Adrenal gland (tissue), 12 donors: Measurements from ENCODE around the gene OSBPL2. TPM values are rescaled to one million over a fixed set of nuclear protein-coding genes. Genes with fewer than 3 reads are reported as not detected.

Experiments used
- DNase-seq, 7 donors: peaks; one replicate each; pipeline ENCODE4 v3.0.0-alpha.2; 2019 to 2020
- H3K27ac ChIP-seq, 5 donors: fragments of 200-600 bp; sonication (generic) in 4 of 5; 1 replicate in 3 of 5; 2 replicates in 2 of 5; pipeline versions ENCODE4 v1.5.1 to v1.8.0; 2016 to 2020; ENCODE audit warnings: mild to moderate bottlenecking in 1 of 5
- H3K27me3 ChIP-seq: fragments of 200-600 bp; 2 replicates; pipeline ENCODE4 v1.8.0; 2021
- H3K36me3 ChIP-seq, 2 donors: fragments of 200-600 bp; replicated peaks in 1 of 2; 1 replicate in 1 of 2; 2 replicates in 1 of 2; pipeline versions ENCODE4 v1.5.1 to v1.8.0; 2018 to 2022
- H3K4me1 ChIP-seq, 2 donors: fragments of 200-600 bp; replicated peaks in 1 of 2; 1 replicate in 1 of 2; 2 replicates in 1 of 2; pipeline versions ENCODE4 v1.5.1 to v1.8.0; 2018 to 2021
- H3K4me3 ChIP-seq, 4 donors: fragments of 200-600 bp; sonication (generic) in 3 of 4; one replicate each; pipeline ENCODE4 v1.5.1; 2016 to 2018
- H3K9me3 ChIP-seq, 3 donors: fragments of 200-600 bp; sonication (generic) in 1 of 3; replicated peaks in 1 of 3; 1 replicate in 2 of 3; 2 replicates in 1 of 3; pipeline versions ENCODE4 v1.5.1 to v1.8.0; 2016 to 2021
- CTCF ChIP-seq, 6 experiments: fragments of 450-650 bp in 4 of 6; fragments of 200-600 bp in 2 of 6; sonication (generic) in 1 of 6; IDR thresholded peaks; 1 replicate in 5 of 6; 2 replicates in 1 of 6; pipeline versions ENCODE4 v1.5.1 to v1.8.0; 2016 to 2021; ENCODE audit warnings: antibody characterized with exemption in 6 of 6, mild to moderate bottlenecking in 2 of 6, moderate library complexity in 1 of 6
- POLR2A ChIP-seq, 2 donors: fragments of 450-650 bp; IDR thresholded peaks; one replicate each; pipeline ENCODE4 v1.6.1; 2017; ENCODE audit warnings: antibody characterized with exemption in 2 of 2, mild to moderate bottlenecking in 2 of 2, moderate library complexity in 1 of 2
- WGBS, 4 donors: extraction: QIAGEN DNeasy Blood & Tissue Kit in 2 of 4; methylation state at CpG; one replicate each; pipeline versions ENCODE4 v1.1.5 to v1.1.7; 2013 to 2017; 5-methylcytosine and 5-hydroxymethylcytosine counted together
- intact Hi-C, 2 donors: fragments of 100-400 bp; cut with DNase I; formaldehyde crosslinking; loops; one replicate each; pipeline versions ENCODE4 v1.14.1 to v1.15.0; 2022 to 2023
- polyA plus RNA-seq, 3 donors: library from polyadenylated mRNA; stranded (reverse); fragments of 200-250 nt in 2 of 3; fragments of 350-450 nt in 1 of 3; fragmentation: Illumina TruSeq in 1 of 3; extraction: RNeasy Lipid Tissue Mini Kit (QIAGEN cat#74804) in 1 of 3; gene quantifications; one replicate each; pipeline ENCODE4 v1.2.3, GENCODE V29; 2013 to 2014
- total RNA-seq, 9 donors: library from RNA; depleted of rRNA in 4 of 9; stranded (reverse); fragments of >200 nt in 4 of 9; fragments of 120-200 nt in 1 of 9; fragmentation: NEBNext Ultra II Directional in 1 of 9; extraction: Animal tissue kit (Norgen Biotek cat#: 25700) in 1 of 9; gene quantifications; one replicate each; pipeline versions ENCODE4 v1.1.0 to v1.2.4, GENCODE V29; 2013 to 2023
- donor health status: healthy with polysubstance abuse.
- donor health status: Bipolar disorder and iron deficiency.
- donor health status: DM: yes; HTN: yes; CAD: no.
- donor health status: DM: no; HTN: no; CAD: no.
- donor health status: DM: no; HTN: no; CAD: no.
- donor health status: DM: yes; HTN: yes; CAD: no.

Gene OSBPL2
- total and polyA plus RNA-seq, 12 donors = 13.8 to 96.7 (median 37.4) TPM

- no peak overlapping the region for H3K4me3 ChIP-seq
- H3K27me3 ChIP-seq = no peaks in the 10 kb centered on the region
- H3K9me3 ChIP-seq = no peaks in the 10 kb centered on the region
- peaks cover 0 to 36% of the 10 kb centered on the region in 2 donors for H3K36me3 ChIP-seq
- peak overlapping the region in 1 of 5 donors; percentile 30 for H3K27ac ChIP-seq
- TF ChIP-seq POLR2A (IDR thresholded peaks at IDR 0.05) = no peak
- TF ChIP-seq CTCF (IDR thresholded peaks at IDR 0.05) = no peak
- H3K4me1 ChIP-seq = peaks cover 0 to 14% of the 10 kb centered on the region in 2 donors
- intact Hi-C loops = no loop called here
- DNase-seq = no peak
- WGBS, 4 donors = 74 to 79% (median 75%) methylated on average over 12 to 14 of the region's 14 CpGs
These were observed 31.1 kb downstream of the OSBPL2 start for GRCh38 chr20:62269378-62269777.

- WGBS, 4 donors = 43 to 74% (median 47%) methylated on average over 1 to 17 of the region's 17 CpGs
- DNase-seq = peak; percentile 52 to 87 (median 81)
- H3K36me3 ChIP-seq = peaks cover 0 to 31% of the 10 kb centered on the region in 2 donors
These were observed 31.6 kb downstream of the OSBPL2 start for GRCh38 chr20:62269871-62270270.

GRCh38 chr20:62272200-62272599, 33.9 kb downstream of the OSBPL2 start:
- H3K4me1 ChIP-seq = peaks cover 0 to 11% of the 10 kb centered on the region in 2 donors
- H3K27ac ChIP-seq = no peak overlapping the region
- 93 to 95% (median 93%) methylated on average over 8 to 10 of the region's 10 CpGs; no CpG with 5 or more reads in 1 of the 4 donors for WGBS, 4 donors
- no peaks in the 10 kb centered on the region for H3K9me3 ChIP-seq
- H3K36me3 ChIP-seq = peaks cover 0 to 31% of the 10 kb centered on the region in 2 donors
- no peak overlapping the region for H3K4me3 ChIP-seq
- no peak for DNase-seq
- intact Hi-C loops = no loop called here
- no peaks in the 10 kb centered on the region for H3K27me3 ChIP-seq
- TF ChIP-seq POLR2A (IDR thresholded peaks at IDR 0.05) (no peak), CTCF (IDR thresholded peaks at IDR 0.05) (no peak)

More at GRCh38 chr20:62269871-62270270, 31.6 kb downstream of the OSBPL2 start:
- intact Hi-C loops = no loop called here
- no peaks in the 10 kb centered on the region for H3K27me3 ChIP-seq
- H3K9me3 ChIP-seq = no peaks in the 10 kb centered on the region
- H3K4me3 ChIP-seq = no peak overlapping the region
- TF ChIP-seq CTCF (IDR thresholded peaks at IDR 0.05) (peak in 5 of 6 experiments; percentile 16 to 57 (median 39)), POLR2A (IDR thresholded peaks at IDR 0.05) (peak in 1 of 2 donors; percentile 20)
- peaks cover 0 to 14% of the 10 kb centered on the region in 2 donors for H3K4me1 ChIP-seq
- peak overlapping the region in 1 of 5 donors; percentile 30 for H3K27ac ChIP-seq

GRCh38 chr20:62273416-62273815, 35.1 kb downstream of the OSBPL2 start:
- Histone ChIP-seq H3K36me3 (peaks cover 0 to 29% of the 10 kb centered on the region in 2 donors), H3K27ac (no peak overlapping the region), H3K27me3 (no peaks in the 10 kb centered on the region), H3K9me3 (no peaks in the 10 kb centered on the region), H3K4me1 (peaks cover 0 to 9% of the 10 kb centered on the region in 2 donors), H3K4me3 (no peak overlapping the region)
- TF ChIP-seq POLR2A (IDR thresholded peaks at IDR 0.05) = no peak
- no peak for TF ChIP-seq CTCF (IDR thresholded peaks at IDR 0.05)
- no peak for DNase-seq
- intact Hi-C loops = no loop called here
- WGBS, 4 donors = 95 to 96% (median 95%) methylated on average over 18 of the region's 18 CpGs
